HepG2 (cell line): ENCODE results near the gene PRKAR2B. TPM values are rescaled to one million over a fixed set of nuclear protein-coding genes. Genes with fewer than 3 reads are reported as not detected.

ENCODE experiments used
- ATAC-seq: fragments of 200-7000 bp; cut with Tn5 transposase; 3 replicates; pipeline ENCODE4 v1.9.1; 2020; ENCODE audit warnings: mild to moderate bottlenecking, moderate library complexity
- BruUV-seq: library from RNA; stranded (reverse); fragments of 400-500 nt; replicated peaks from 2 replicates; lab custom pipeline; 2021; lab: Mats Ljungman, UMichigan
- CTCF ChIA-PET: fragments of 300-600 bp; formaldehyde crosslinking; extraction: SDS; loops from one replicate; lab custom pipeline; 2021; ENCODE audit warnings: low total read pairs, inconsistent platforms, low intra/inter-chr PET ratio; lab: Yijun Ruan, JAX
- POLR2A ChIA-PET: fragments of 350-600 bp; sonication (Branson Sonifier 250); formaldehyde crosslinking; loops from one replicate; lab custom pipeline; 2020; ENCODE audit warnings: antibody characterized with exemption, inconsistent platforms; lab: Yijun Ruan, JAX
- DNase-seq: peaks from one replicate; pipeline ENCODE4 v3.0.0-alpha.2; 2015; ENCODE audit warnings: low spot score
- FAIRE-seq: peaks from 3 replicates; lab custom pipeline; 2011; peaks lifted over from hg19 to GRCh38; lab: Jason Lieb, UNC
- H2AFZ ChIP-seq: one replicate; pipeline ENCODE4 v1.6.1; 2011; ENCODE audit warnings: low read length, inconsistent platforms
- H3K27ac ChIP-seq: fragments of 300-600 bp; 3 replicates; pipeline ENCODE4 v1.8.0; 2011; ENCODE audit warnings: mixed run types, mild to moderate bottlenecking, mixed read lengths, low read length, inconsistent platforms; ENCODE audit not compliant: insufficient read depth; ENCODE audit errors: extremely low read length
- H3K27me3 ChIP-seq, 2 experiments: fragments of 200-600 bp in 1 of 2; 2 replicates in 1 of 2; 3 replicates in 1 of 2; pipeline versions ENCODE4 v1.6.0 to v1.8.0; 2011; ENCODE audit warnings: low read length in 2 of 2, mild to moderate bottlenecking in 2 of 2, moderate library complexity in 2 of 2, inconsistent platforms in 1 of 2; ENCODE audit not compliant: insufficient read depth in 2 of 2, control insufficient read depth in 1 of 2
- H3K36me3 ChIP-seq, 2 experiments: fragments of 200-600 bp in 1 of 2; replicated peaks in 1 of 2; 2 replicates in 1 of 2; 3 replicates in 1 of 2; pipeline versions ENCODE4 v1.5.1 to v1.8.0; 2011; ENCODE audit warnings: low read length in 2 of 2, inconsistent platforms in 1 of 2; ENCODE audit not compliant: insufficient read depth in 2 of 2, control insufficient read depth in 1 of 2
- H3K4me1 ChIP-seq: 2 replicates; pipeline ENCODE4 v1.5.1; 2012; ENCODE audit warnings: low read length, inconsistent platforms; ENCODE audit not compliant: insufficient read depth
- H3K4me2 ChIP-seq: 2 replicates; pipeline ENCODE4 v1.6.0; 2011; ENCODE audit warnings: low read depth, low read length, inconsistent platforms
- H3K4me3 ChIP-seq, 3 experiments: fragments of 200-600 bp in 1 of 3; sonication (generic), shearing (Covaris generic) in 1 of 3; replicated peaks in 1 of 3; 2 replicates each; pipeline ENCODE4 v1.5.1; 2011 to 2016; ENCODE audit warnings: low read length in 3 of 3, inconsistent platforms in 2 of 3, low read depth in 2 of 3, mild to moderate bottlenecking in 2 of 3, control low read depth in 1 of 3, mixed read lengths in 1 of 3; ENCODE audit not compliant: insufficient read depth in 1 of 3
- H3K79me2 ChIP-seq: one replicate; pipeline ENCODE4 v1.6.1; 2011; ENCODE audit warnings: low read length, inconsistent platforms; ENCODE audit not compliant: insufficient read depth
- H3K9ac ChIP-seq: 2 replicates; pipeline ENCODE4 v1.6.0; 2011; ENCODE audit warnings: mild to moderate bottlenecking, low read depth, low read length, inconsistent platforms; ENCODE audit not compliant: insufficient read depth
- H3K9me3 ChIP-seq: 2 replicates; pipeline ENCODE4 v1.5.1; 2012; ENCODE audit warnings: mild to moderate bottlenecking, low read length
- H4K20me1 ChIP-seq: 2 replicates; pipeline ENCODE4 v1.6.0; 2011; ENCODE audit warnings: inconsistent platforms, mild to moderate bottlenecking, low read length, moderate library complexity; ENCODE audit not compliant: insufficient read depth
- ASH2L ChIP-seq: fragments of 300-600, 200-600 bp; sonication (generic); IDR thresholded peaks from 2 replicates; pipeline ENCODE4 v1.7.0; 2017; ENCODE audit warnings: low read depth, mild to moderate bottlenecking, moderate library complexity, mixed read lengths, low read length; ENCODE audit not compliant: insufficient read length
- FOXA3 ChIP-seq: IDR thresholded peaks from 2 replicates; pipeline ENCODE4 v1.6.1; 2016; ENCODE audit warnings: missing genetic modification reagents, missing compliant biosample characterization
- NFRKB ChIP-seq: fragments of 450-650 bp; IDR thresholded peaks from 2 replicates; pipeline ENCODE4 v1.6.1; 2017
- PBX3 ChIP-seq: sonication (generic); formaldehyde crosslinking; IDR thresholded peaks from 2 replicates; pipeline ENCODE4 v1.8.1; 2023; ENCODE audit warnings: missing genetic modification reagents, inconsistent platforms, borderline replicate concordance
- RNF219 ChIP-seq: sonication (generic); formaldehyde crosslinking; IDR thresholded peaks from 2 replicates; pipeline ENCODE4 v1.5.0; 2020; ENCODE audit warnings: mild to moderate bottlenecking, missing genetic modification reagents
- SMARCC2 ChIP-seq: fragments of 450-650 bp; IDR thresholded peaks from 2 replicates; pipeline ENCODE4 v1.6.1; 2017; ENCODE audit warnings: antibody characterized with exemption, mild to moderate bottlenecking
- TAF1 ChIP-seq: sonication (generic); formaldehyde crosslinking; IDR thresholded peaks from 2 replicates; pipeline ENCODE4 v1.4.0; 2020; ENCODE audit warnings: missing genetic modification reagents
- ZFP37 ChIP-seq: sonication (generic); formaldehyde crosslinking; IDR thresholded peaks from 2 replicates; pipeline ENCODE4 v1.4.0; 2020; ENCODE audit warnings: missing genetic modification reagents, borderline replicate concordance
- ZNF207 ChIP-seq: fragments of 450-650 bp; IDR thresholded peaks from 2 replicates; pipeline ENCODE4 v1.6.1; 2016; ENCODE audit warnings: antibody characterized with exemption, borderline replicate concordance
- ZNF24 ChIP-seq: fragments of 450-650 bp; IDR thresholded peaks from 2 replicates; pipeline ENCODE4 v1.6.1; 2017; ENCODE audit warnings: antibody characterized with exemption, mild to moderate bottlenecking
- ZNF33A ChIP-seq: sonication (generic); formaldehyde crosslinking; IDR thresholded peaks from 2 replicates; pipeline ENCODE4 v1.5.1; 2020; ENCODE audit warnings: missing genetic modification reagents, mild to moderate bottlenecking, moderate library complexity, borderline replicate concordance
- ZNF629 ChIP-seq: sonication (generic); formaldehyde crosslinking; conservative IDR thresholded peaks from 2 replicates; pipeline ENCODE4 v1.5.0; 2020; ENCODE audit warnings: missing genetic modification reagents
- ZNF646 ChIP-seq: sonication (generic); formaldehyde crosslinking; IDR thresholded peaks from 2 replicates; pipeline ENCODE4 v1.9.0; 2021; ENCODE audit warnings: mild to moderate bottlenecking, missing genetic modification reagents
- ZNF784 ChIP-seq: sonication (generic); formaldehyde crosslinking; IDR thresholded peaks from 2 replicates; pipeline ENCODE4 v1.5.1; 2020; ENCODE audit warnings: missing genetic modification reagents, mild to moderate bottlenecking, borderline replicate concordance
- WGBS: methylation state at CpG from one replicate; pipeline ENCODE4 v1.1.6; 2017; ENCODE audit warnings: low lambda C conversion rate; 5-methylcytosine and 5-hydroxymethylcytosine counted together
- in situ Hi-C: cut with HindIII; loops from 2 replicates; pipeline ENCODE4 v1.10.0; 2017; ENCODE audit warnings: low pct_unique_long_range_greater_than_20kb; ENCODE audit not compliant: extremely low pct_ligation_motif_present
- intact Hi-C: fragments of 100-400 bp; cut with micrococcal nuclease; formaldehyde crosslinking; loops from one replicate; pipeline ENCODE4 v1.10.0; 2022; ENCODE audit not compliant: unreplicated experiment
- polyA plus RNA-seq, 8 experiments: library from polyadenylated mRNA; depleted of rRNA in 3 of 8; stranded (reverse) in 7 of 8; unstranded in 1 of 8; fragments of >200 nt; fragmentation: Illumina TruSeq in 4 of 8; extraction: Trizol in 4 of 8; gene quantifications; 2 replicates each; pipeline versions ENCODE4 v1.2.1 to v1.2.3, GENCODE V29; 2011 to 2016; ENCODE audit warnings: low read depth in 4 of 8, missing spikeins in 1 of 8, mixed read lengths in 1 of 8; ENCODE audit not compliant: insufficient read depth in 1 of 8
- total RNA-seq, 5 experiments: library from RNA; depleted of rRNA; stranded (reverse); fragments of >200 nt; fragmentation: Illumina TruSeq; extraction: Trizol; gene quantifications; 2 replicates each; pipeline ENCODE4 v1.2.3, GENCODE V29; 2016; ENCODE audit warnings: low read depth in 1 of 5

The PRKAR2B gene
- total and polyA plus RNA-seq, 2 of the 13 experiments (the other 11 are each of a cell fraction or from before 2014, with no cell fraction given): not detected

DNA sequence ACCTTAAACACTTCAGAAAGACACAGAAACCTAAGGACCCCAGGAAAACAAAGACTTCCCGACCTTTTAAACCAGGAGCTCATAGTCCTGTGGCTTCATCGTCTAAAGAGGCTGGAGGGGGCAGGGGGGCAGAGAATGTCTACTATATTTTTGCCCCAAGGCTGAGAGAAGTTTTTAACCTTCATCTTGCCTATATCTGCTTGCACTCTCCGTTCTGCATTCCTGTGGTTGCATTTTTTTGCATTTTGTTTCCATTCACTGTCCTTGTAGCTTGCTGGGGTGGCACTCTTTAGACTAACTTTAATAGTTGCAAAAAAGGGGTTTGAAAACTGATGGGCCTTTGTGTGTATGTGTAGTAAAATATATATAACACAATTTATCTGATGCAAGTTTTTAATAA is 23.7 kb downstream of the PRKAR2B start (continued):
- TF ChIP-seq ZNF784 (CRISPR knock-in tag): no peak
- no peak for TF ChIP-seq ZFP37 (CRISPR knock-in tag)
- no peak for TF ChIP-seq SMARCC2
- TF ChIP-seq ASH2L: no peak

DNA sequence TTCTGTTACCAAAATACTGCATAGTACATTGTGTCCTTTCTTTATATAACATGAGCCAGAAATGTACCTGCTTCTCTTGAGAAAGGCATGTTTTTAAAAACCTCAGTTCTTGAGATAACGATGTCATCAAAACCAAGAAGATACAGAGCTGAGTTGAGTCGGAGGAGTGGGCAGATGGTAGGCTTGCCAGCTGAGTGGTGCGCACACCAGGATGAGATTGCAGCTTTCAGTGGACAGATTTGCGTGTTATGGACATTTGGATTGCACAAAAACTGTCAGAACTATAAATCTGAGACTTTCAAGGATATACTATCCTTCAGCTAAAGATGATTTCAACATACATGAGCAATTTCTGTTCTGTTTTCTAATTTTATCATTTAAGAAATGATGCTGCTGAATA is 25.0 kb downstream of the PRKAR2B start:
- Histone ChIP-seq H3K79me2 (no peaks in the 10 kb centered on the region), H3K36me3 (no peaks in the 10 kb centered on the region), H3K27me3 (peaks cover 0 to 13% of the 10 kb centered on the region in 2 experiments; a peak in 2 of 5 replicates), H3K4me3 (no peak overlapping the region), H4K20me1 (no peaks in the 10 kb centered on the region), H3K27ac (no peak overlapping the region), H3K4me1 (no peaks in the 10 kb centered on the region), H3K4me2 (no peak overlapping the region), H3K9ac (no peak overlapping the region), H3K9me3 (no peaks in the 10 kb centered on the region), H2AFZ (no peak overlapping the region)
- BruUV-seq: no TSS peak
- POLR2A ChIA-PET: no interaction called here
- in situ Hi-C loops (no loop called here), intact Hi-C loops (no loop called here)
- CTCF ChIA-PET: no interaction called here
- 35% methylated on average over 4 of the region's 4 CpGs for WGBS
- ATAC-seq (no peak), DNase-seq (no peak), FAIRE-seq (no peak)
- TF ChIP-seq FOXA3 (CRISPR knock-in tag) (no peak), RNF219 (CRISPR knock-in tag) (no peak), TAF1 (CRISPR knock-in tag) (no peak), NFRKB (no peak), ZNF646 (CRISPR knock-in tag) (no peak), ZNF24 (no peak), ZNF629 (CRISPR knock-in tag) (no peak), PBX3 (CRISPR knock-in tag) (no peak), ZNF33A (CRISPR knock-in tag) (no peak), ZNF207 (no peak)
